ENCODE results near the gene CDH13.

DNA sequence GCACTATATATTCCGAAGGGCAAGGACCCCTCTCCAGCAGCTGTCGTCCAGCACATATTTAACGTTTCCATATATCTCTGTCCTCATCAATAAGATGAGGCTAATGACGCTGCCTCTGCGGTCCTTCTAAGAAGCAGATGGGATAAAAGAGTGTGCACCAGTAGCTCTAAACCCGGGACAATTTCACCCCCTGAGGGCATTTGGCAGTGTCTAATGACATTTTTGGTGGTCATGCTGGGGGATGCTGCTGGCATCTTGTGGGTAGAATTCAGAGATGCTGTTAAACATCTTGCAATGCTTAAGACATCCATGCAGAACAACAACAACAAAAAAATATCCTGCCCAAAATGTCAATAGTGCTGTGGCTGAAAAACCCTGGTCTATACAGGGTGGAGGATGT is 372.9 kb downstream of the CDH13 start:
- TF ChIP-seq CTCF (conservative IDR thresholded peaks at IDR 0.05) (no peak), ZFX (IDR thresholded peaks at IDR 0.05) (no peak)
